K562 (cell line): ENCODE measurements around the gene UBE2H. TPM values are rescaled to one million over a fixed set of nuclear protein-coding genes. Genes with fewer than 3 reads are reported as not detected.

Source experiments
- ATF1 ChIP-seq, 2 experiments: fragments of 450-650 bp in 1 of 2; IDR thresholded peaks; 2 replicates each; pipeline ENCODE4 v1.6.1; 2016; ENCODE audit warnings: missing compliant biosample characterization in 1 of 2, missing genetic modification characterization in 1 of 2
- BRD9 ChIP-seq: fragments of 450-650 bp; IDR thresholded peaks from 2 replicates; pipeline ENCODE4 v1.6.1; 2018; ENCODE audit warnings: low read depth; ENCODE audit not compliant: partially characterized antibody
- CBFA2T2 ChIP-seq: fragments of 450-650 bp; conservative IDR thresholded peaks from 2 replicates; pipeline ENCODE4 v1.6.1; 2017; ENCODE audit warnings: mild to moderate bottlenecking
- CCNT2 ChIP-seq: IDR thresholded peaks from 2 replicates; pipeline ENCODE4 v1.6.1; 2011; ENCODE audit warnings: borderline replicate concordance, low read depth, mild to moderate bottlenecking, moderate library complexity, mixed read lengths, low read length; ENCODE audit not compliant: insufficient read length; ENCODE audit errors: extremely low read depth
- FOXA3 ChIP-seq, 2 experiments: fragments of 450-650 bp in 1 of 2; sonication (generic) in 1 of 2; formaldehyde crosslinking; IDR thresholded peaks in 1 of 2; conservative IDR thresholded peaks in 1 of 2; 2 replicates each; pipeline versions ENCODE4 v1.4.0 to v1.8.0; 2020 to 2022; ENCODE audit warnings: mild to moderate bottlenecking in 2 of 2, missing genetic modification reagents in 1 of 2
- GABPA ChIP-seq: fragments of 200-800 bp; sonication (Bioruptor generic); conservative IDR thresholded peaks from 2 replicates; pipeline ENCODE4 v1.6.1; 2016; ENCODE audit warnings: low read depth, missing genetic modification characterization, missing compliant biosample characterization
- GTF2F1 ChIP-seq: IDR thresholded peaks from 2 replicates; pipeline ENCODE4 v1.6.1; 2011; ENCODE audit warnings: low read depth, low read length, improper control_type of control experiment
- HIVEP1 ChIP-seq: fragments of 250-450 bp; sonication (Bioruptor Pico); IDR thresholded peaks from 2 replicates; pipeline ENCODE4 v1.4.0; 2020; ENCODE audit warnings: mild to moderate bottlenecking
- HNRNPLL ChIP-seq: fragments of 200-400 bp; formaldehyde crosslinking; IDR thresholded peaks from 2 replicates; pipeline ENCODE4 v1.6.1; 2017; ENCODE audit warnings: low read length, low read depth, mild to moderate bottlenecking; ENCODE audit not compliant: poor library complexity, severe bottlenecking
- IRF2 ChIP-seq: sonication (generic); formaldehyde crosslinking; IDR thresholded peaks from 2 replicates; pipeline ENCODE4 v1.8.1; 2022; ENCODE audit warnings: mild to moderate bottlenecking, missing genetic modification reagents
- MCM2 ChIP-seq: fragments of 450-650 bp; IDR thresholded peaks from 2 replicates; pipeline ENCODE4 v1.6.1; 2017; ENCODE audit warnings: low read depth, mild to moderate bottlenecking
- NR2C1 ChIP-seq, 2 experiments: fragments of 450-650 bp; IDR thresholded peaks; 2 replicates each; pipeline ENCODE4 v1.6.1; 2017; ENCODE audit warnings: mild to moderate bottlenecking in 2 of 2, antibody characterized with exemption in 1 of 2, inconsistent platforms in 1 of 2, missing compliant biosample characterization in 1 of 2, missing genetic modification characterization in 1 of 2
- NUFIP1 ChIP-seq: fragments of 450-650 bp; IDR thresholded peaks from 2 replicates; pipeline ENCODE4 v1.6.1; 2018; ENCODE audit not compliant: partially characterized antibody
- PHB2 ChIP-seq: fragments of 450-650 bp; IDR thresholded peaks from 2 replicates; pipeline ENCODE4 v1.6.1; 2017; ENCODE audit warnings: low read depth
- PURB ChIP-seq: sonication (generic); formaldehyde crosslinking; IDR thresholded peaks from 2 replicates; pipeline ENCODE4 v1.9.0; 2021; ENCODE audit warnings: low read depth, mild to moderate bottlenecking, missing genetic modification reagents
- RBM14 ChIP-seq: fragments of 200-400 bp; formaldehyde crosslinking; IDR thresholded peaks from 2 replicates; pipeline ENCODE4 v1.6.1; 2018; ENCODE audit warnings: low read depth, mild to moderate bottlenecking, low read length, moderate library complexity, borderline replicate concordance; ENCODE audit not compliant: insufficient read depth
- SREBF1 ChIP-seq: fragments of 150-350 bp; IDR thresholded peaks from 2 replicates; pipeline ENCODE4 v1.6.1; 2014; ENCODE audit warnings: antibody characterized with exemption, low read depth, low read length, borderline replicate concordance
- STAG1 ChIP-seq: sonication (generic); formaldehyde crosslinking; IDR thresholded peaks from 2 replicates; pipeline ENCODE4 v1.5.0; 2020; ENCODE audit warnings: missing genetic modification reagents, borderline replicate concordance
- U2AF1 ChIP-seq: fragments of 200-400 bp; formaldehyde crosslinking; optimal IDR thresholded peaks from 2 replicates; pipeline ENCODE3; 2017; ENCODE audit warnings: mild to moderate bottlenecking, low read depth, low read length, moderate library complexity
- ZNF197 ChIP-seq: fragments of 200-800 bp; sonication (Bioruptor generic); IDR thresholded peaks from 2 replicates; pipeline ENCODE4 v1.6.1; 2016; ENCODE audit warnings: low read depth, missing genetic modification characterization, missing compliant biosample characterization
- ZNF212 ChIP-seq: fragments of 450-650 bp; formaldehyde crosslinking; IDR thresholded peaks from 2 replicates; pipeline ENCODE4 v1.4.0; 2020; ENCODE audit warnings: mild to moderate bottlenecking
- polyA plus RNA-seq, 8 experiments: library from polyadenylated mRNA; depleted of rRNA in 4 of 8; stranded (reverse) in 5 of 8; unstranded in 3 of 8; fragments of >200 nt; fragmentation: Nextera tagmentation in 2 of 8; fragmentation: Illumina TruSeq in 1 of 8; extraction: Ambion mirVana in 2 of 8; extraction: Trizol in 1 of 8; gene quantifications; 2 replicates each; pipeline versions ENCODE4 v1.2.1 to v1.2.3, GENCODE V29; 2011 to 2014; ENCODE audit warnings: inconsistent platforms in 1 of 8, missing spikeins in 1 of 8
- total RNA-seq, 7 experiments: library from RNA; depleted of rRNA in 6 of 7; stranded (reverse); fragments of >200 nt in 6 of 7; fragmentation: Illumina TruSeq in 2 of 7; extraction: Trizol in 2 of 7; gene quantifications; 2 replicates each; pipeline versions ENCODE4 v1.2.1 to v1.2.3, GENCODE V29; 2011 to 2021; ENCODE audit warnings: low replicate concordance in 1 of 7
- TF ChIP-seq, protein P1 (sequence below): fragments of 450-650 bp; IDR thresholded peaks from 2 replicates; pipeline ENCODE4 v1.6.1; 2018; ENCODE audit warnings: mild to moderate bottlenecking, low read depth; ENCODE audit not compliant: partially characterized antibody
- TF ChIP-seq, protein P2 (sequence below), 2 experiments: IDR thresholded peaks in 1 of 2; conservative IDR thresholded peaks in 1 of 2; 2 replicates each; pipeline ENCODE4 v1.6.1; 2016; ENCODE audit warnings: low read depth in 2 of 2, mild to moderate bottlenecking in 1 of 2, missing compliant biosample characterization in 1 of 2, missing genetic modification characterization in 1 of 2, moderate library complexity in 1 of 2

The UBE2H gene
- total and polyA plus RNA-seq, 9 of the 15 experiments (the other 6 are each of a cell fraction or from before 2014, with no cell fraction given) = 6.3 to 33.0 (median 13.3) TPM

DNA sequence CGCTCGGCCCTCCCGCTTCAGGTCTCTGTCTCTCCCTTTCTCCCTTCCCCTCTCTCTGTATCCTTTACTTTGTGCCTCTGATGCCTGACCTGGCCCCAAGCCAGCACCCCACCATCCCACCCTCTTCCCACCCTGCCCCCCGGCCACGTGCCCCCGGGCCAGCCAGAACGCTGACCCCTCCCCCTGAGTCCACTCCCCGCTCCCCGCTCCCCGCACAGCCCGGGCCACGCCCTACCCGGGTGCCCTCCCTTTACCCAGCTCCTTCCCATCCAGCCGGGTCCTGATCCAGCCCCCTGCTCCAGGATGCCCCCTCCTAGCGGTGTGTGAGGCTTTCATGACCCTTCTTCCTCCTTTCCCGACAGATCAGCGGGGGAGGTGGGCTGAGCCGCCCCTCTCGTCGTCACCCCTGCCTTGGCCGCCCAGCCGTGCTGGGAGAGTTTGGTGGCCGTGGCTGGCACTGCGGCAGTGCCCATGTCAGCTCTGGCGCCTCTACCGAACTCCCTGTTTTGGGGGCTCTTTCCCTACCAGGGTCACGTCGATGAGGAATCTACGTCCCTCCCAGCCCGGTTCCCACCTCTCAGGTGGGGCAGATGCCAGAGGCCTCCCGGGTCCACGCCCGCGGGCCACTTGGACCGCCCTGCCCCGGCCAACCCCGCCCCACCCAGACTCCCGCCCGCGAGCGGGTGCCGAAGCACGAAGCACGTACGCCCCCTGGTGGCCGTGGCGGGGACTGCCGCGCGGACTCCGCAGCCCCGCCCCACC is 127.4 kb downstream of the UBE2H start (continued):
- peak; percentile 44 for TF ChIP-seq CCNT2
- no peak for TF ChIP-seq SREBF1
- TF ChIP-seq IRF2 = no peak
- TF ChIP-seq CBFA2T2 = no peak
- TF ChIP-seq, protein P1, sequence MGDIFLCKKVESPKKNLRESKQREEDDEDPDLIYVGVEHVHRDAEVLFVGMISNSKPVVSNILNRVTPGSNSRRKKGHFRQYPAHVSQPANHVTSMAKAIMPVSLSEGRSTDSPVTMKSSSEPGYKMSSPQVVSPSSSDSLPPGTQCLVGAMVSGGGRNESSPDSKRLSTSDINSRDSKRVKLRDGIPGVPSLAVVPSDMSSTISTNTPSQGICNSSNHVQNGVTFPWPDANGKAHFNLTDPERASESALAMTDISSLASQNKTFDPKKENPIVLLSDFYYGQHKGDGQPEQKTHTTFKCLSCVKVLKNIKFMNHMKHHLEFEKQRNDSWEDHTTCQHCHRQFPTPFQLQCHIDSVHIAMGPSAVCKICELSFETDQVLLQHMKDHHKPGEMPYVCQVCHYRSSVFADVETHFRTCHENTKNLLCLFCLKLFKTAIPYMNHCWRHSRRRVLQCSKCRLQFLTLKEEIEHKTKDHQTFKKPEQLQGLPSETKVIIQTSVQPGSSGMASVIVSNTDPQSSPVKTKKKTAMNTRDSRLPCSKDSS = no peak
- no peak for TF ChIP-seq RBM14
- TF ChIP-seq NR2C1 (IDR thresholded peaks at IDR 0.05) = no peak
- TF ChIP-seq NR2C1 (tag; IDR thresholded peaks at IDR 0.05) = no peak
- no peak for TF ChIP-seq NUFIP1
- TF ChIP-seq PURB (CRISPR knock-in tag) = no peak
- TF ChIP-seq BRD9 = no peak
- TF ChIP-seq FOXA3 (CRISPR knock-in tag; conservative IDR thresholded peaks at IDR 0.05 in 1 of 2, IDR thresholded peaks at IDR 0.05 in 1 of 2) = no peak; a peak in 1 of 4 replicates
- TF ChIP-seq GABPA (tag) = 0 out of 2 replicates have a peak, but pooled peaks have one; percentile 2
- no peak for TF ChIP-seq U2AF1
- peak; percentile 74 for TF ChIP-seq STAG1 (CRISPR knock-in tag)
- TF ChIP-seq HNRNPLL = no peak
- no peak for TF ChIP-seq HIVEP1 (CRISPR knock-in tag)
- TF ChIP-seq, protein P2, sequence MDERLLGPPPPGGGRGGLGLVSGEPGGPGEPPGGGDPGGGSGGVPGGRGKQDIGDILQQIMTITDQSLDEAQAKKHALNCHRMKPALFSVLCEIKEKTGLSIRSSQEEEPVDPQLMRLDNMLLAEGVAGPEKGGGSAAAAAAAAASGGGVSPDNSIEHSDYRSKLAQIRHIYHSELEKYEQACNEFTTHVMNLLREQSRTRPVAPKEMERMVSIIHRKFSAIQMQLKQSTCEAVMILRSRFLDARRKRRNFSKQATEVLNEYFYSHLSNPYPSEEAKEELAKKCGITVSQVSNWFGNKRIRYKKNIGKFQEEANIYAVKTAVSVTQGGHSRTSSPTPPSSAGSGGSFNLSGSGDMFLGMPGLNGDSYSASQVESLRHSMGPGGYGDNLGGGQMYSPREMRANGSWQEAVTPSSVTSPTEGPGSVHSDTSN (CRISPR knock-in tag; IDR thresholded peaks at IDR 0.05; ENCODE audit: low read depth) = no peak
- TF ChIP-seq, protein P2 (tag; conservative IDR thresholded peaks at IDR 0.05; ENCODE audit: low read depth) = no peak
- TF ChIP-seq ZNF197 (CRISPR knock-in tag) = no peak; the same call in 1 of the 2 replicates
- no peak for TF ChIP-seq GTF2F1
- no peak for TF ChIP-seq ATF1 (CRISPR knock-in tag; IDR thresholded peaks at IDR 0.05)
- TF ChIP-seq ATF1 (tag; IDR thresholded peaks at IDR 0.05) = no peak
- TF ChIP-seq PHB2 = no peak
- no peak for TF ChIP-seq MCM2
- no peak for TF ChIP-seq ZNF212 (CRISPR knock-in tag)
